Hippocampal formation (tissue), 2 donors: ENCODE measurements around the gene NDST1.

ENCODE experiments used
- DNase-seq, 2 donors: peaks; one replicate each; lab custom pipeline; 2025; lab: John Stamatoyannopoulos, UW

Gene NDST1

DNA sequence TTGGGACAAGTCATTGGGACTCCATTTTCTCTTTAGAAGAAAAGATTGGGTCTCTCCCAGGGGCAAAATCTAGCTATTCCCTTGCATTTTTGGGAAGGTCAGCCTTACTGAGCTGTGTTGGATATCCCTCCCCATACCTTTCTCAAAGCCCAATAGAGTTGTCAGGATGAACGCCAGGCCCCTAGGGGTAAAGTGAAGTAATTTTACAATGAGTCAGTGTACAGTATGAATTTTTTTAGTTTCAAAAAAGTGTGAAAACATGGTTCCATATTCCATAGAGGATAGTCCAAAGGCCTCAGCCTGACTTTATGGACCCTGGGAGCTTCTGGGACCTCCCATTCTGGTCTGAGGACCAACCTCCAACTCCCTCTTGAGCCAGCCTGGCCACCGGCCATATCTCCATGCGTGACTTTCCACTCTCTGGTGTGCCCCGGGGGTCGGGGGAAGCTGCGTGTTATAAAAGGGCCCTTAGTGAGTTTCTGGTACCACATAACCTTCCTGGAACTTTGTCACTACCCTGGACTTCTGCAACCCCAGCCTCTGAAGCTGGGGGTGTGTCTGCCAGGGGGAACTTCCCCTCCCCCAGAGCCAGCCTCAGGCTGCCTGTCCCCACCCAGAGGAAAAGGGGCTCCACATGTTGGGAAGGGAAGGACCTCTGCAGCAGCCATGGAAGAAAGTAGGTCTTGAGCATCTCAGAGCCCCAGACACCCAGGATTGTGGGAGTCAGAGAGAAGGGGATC lies 80.1 kb downstream of the NDST1 start:
- no peak for DNase-seq

DNA sequence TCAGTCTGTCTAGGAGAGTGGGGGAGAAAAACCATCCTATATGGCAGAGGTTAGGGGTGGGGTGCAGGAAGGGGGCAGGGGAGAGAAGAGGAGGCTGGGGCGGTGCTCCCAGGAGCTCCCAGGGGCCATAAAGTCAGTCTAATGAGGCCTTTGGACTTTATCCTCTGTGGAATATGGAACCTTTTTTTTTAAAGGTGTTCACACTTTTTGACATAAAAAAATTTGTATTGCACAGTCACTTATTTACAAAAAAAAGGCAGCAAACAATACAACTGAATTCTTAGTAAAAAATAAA lies 80.6 kb downstream of the NDST1 start:
- no peak for DNase-seq

DNA sequence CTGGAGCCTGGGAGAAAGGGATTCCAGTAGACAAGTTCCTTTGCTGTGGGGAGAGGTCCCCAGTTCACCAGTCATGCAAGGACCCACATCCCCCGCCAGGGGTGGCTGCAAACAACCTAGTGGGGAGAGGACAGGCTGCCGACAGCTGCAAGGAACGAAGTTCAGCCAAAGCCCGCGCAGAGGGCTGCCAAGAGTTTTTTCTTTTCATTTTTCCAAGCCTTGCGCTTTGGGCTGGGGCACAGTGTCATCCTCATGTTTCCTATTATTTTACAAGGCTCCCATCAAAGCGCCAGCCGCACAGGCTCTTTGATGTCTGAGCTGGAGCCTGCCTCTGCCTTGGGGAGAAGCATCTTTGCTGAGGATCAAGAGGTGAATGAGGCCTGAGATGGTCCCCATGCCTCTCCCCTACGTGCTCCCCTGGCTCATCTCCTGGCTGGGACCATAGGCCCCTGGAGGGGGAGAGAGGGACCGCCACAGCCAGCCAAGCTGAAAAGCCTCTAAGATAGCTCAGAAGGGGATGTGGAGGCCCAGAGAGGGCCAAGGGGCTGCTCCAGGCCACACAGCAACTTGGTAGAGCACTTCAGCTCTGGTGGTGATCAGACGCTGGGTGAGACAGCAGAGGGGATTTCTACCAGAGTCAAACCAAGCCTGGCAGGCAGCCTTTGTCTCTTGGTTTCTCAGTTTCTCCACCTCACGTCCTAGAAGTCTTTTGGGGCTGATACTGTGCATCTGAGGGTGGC lies 82.1 kb downstream of the NDST1 start:
- DNase-seq, result no peak

DNA sequence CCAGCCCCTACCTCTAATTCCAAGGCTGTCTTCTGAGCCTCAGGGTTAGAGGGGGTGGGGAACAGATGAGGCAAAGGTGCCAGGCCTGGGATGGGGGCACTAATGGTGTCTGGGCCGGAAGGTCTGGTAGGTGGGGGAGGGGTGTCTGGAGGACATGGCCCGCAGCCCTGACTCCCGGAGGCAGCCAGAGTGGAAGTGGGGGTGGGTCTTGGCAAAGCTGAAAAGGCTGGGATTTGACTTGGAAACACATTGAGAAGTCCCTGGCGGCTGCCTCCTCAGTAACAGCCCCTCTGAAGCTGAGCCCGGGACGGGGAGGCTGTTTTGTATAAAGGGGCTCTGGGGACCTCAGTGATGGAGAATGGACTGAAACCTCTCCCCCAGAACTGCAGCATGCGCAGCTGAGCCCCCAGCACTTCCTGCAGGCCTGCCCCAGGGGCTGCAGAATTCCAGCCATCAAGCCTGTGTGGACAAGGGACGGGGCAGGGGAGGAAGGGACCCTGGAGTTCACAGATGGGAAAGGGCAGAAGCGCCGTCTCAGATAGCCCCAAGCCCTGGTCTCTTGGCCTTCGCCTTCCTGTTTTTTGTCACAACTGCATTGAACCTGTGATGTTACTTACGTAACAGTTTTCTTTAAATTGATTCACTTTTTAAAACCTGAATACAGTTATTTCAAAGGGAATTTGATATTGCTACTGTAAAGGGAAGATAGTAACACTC lies 83.2 kb downstream of the NDST1 start:
- DNase-seq, result no peak

DNA sequence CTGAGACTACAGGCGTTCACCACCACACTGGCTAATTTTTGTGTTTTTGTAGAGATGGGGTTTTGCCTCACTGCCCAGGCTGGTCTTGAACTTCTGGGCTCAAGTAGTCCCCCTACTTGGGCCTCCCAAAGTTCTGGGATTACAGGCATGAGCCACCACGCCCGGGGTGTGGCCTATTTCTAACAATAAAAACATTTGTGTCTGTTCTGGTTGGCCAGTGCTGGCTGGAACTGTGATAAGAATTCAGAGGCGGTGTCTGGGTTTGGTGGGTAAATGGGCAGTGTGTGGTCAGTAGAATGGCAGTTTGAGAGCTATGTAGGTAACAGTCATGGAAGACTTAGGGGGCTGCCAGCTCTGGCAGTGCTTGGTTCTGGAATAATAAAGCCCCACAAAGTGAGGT lies 85.7 kb downstream of the NDST1 start:
- DNase-seq, result no peak

DNA sequence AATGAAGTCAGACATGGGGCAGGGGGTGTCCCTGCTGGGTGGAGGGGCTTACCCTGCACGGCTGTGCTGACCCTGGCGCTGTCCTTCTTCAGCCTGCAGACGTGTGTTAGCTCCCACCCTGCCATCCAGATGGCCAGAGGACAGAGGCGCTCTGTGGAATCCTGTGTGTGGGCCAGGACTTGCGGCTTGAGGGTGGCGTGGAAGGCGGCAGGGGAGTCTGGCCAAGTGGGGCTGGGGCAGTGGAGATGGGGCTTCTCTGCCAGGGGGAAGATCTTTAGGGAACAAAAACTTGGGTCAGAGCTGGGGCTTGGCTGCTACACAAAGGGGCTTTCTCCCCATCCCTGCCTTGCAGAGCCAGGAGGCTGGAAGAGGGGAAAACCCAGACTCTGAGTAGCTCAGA lies 86.1 kb downstream of the NDST1 start:
- DNase-seq, result no peak

DNA sequence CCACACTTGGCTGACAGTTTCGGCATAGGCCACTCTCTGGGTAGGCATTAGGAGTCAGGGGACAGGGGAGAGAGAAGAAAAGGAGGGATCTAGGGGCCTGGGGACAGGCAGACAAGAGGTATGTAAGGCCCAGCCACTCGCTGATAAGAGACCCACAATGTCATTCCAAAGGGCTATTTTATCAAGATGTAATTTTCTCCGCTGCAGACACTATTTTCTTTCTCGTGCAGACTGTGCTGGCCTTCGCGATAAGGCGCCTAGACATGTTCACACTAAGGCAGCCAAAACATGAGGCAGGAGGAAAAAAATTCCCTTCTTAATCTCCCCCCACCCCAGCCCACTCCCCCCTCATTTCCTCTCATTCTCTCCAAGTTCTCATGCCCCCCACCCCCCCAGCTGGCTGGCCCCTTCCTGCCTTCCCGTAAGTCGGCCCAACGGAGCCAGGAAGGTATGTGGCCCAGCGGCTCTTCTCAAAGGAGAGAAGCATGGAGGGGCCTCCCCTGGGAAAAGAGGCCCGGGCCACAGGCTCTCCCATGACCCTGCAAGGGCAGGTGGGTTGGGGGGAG lies 87.6 kb downstream of the NDST1 start:
- DNase-seq, result no peak

DNA sequence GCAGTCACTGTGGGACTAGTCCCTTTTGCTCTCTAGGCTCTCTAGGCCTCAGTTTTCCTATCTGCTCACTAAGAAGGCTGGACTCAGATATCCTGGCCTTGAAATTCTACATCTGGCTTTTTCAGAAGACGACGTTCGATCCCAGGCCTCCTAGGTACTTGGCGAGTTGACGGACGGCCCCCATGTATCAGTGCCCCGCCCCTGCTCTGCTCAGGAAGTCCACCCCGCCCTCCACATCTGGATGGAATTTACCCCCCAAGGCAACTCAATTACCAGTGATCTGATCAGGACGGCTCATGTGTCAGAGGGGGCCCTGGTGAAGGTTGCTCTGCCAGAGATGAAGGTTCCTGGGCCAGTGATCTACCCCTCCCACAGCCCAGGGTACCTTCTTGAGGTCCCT lies 88.4 kb downstream of the NDST1 start:
- DNase-seq, result no peak

DNA sequence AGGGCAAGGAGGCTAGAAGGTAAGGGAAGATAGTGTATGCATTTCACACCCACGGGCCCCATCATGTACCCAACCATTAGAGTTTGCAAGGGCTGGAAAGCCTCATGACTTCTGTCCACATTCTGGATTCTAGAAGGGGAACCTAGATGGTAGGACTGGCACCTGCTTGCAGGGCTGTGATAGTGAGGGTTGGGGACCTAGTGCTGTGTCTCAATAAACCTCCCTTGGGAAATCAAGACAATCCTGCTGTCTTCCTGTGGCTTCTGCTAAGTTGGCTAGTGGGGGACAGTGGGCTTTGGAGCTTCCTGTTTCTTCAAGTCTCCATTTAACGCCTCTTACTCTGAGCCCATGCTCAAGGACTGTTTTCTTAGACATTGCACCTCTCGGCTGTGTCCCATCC lies 88.9 kb downstream of the NDST1 start:
- DNase-seq, result no peak

DNA sequence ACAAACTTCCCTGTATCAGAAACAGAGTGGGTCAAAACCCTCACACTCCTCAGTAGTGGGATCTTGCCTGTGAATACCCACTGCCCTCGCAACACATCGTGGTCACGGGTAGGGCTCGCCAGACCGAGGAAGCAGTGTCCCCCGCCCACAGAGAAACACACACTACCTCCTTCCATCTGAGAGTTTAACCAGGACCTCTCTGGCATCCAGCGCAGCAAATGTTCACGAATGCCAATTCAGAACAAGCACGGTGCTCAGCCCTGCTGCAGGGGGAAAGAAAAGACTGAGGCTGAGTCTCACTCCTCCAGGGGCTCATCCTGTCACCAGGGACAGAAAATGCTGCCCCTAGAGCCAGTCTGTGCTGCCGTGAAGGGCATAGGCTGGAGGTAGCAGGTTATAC lies 90.1 kb downstream of the NDST1 start:
- no peak for DNase-seq

DNA sequence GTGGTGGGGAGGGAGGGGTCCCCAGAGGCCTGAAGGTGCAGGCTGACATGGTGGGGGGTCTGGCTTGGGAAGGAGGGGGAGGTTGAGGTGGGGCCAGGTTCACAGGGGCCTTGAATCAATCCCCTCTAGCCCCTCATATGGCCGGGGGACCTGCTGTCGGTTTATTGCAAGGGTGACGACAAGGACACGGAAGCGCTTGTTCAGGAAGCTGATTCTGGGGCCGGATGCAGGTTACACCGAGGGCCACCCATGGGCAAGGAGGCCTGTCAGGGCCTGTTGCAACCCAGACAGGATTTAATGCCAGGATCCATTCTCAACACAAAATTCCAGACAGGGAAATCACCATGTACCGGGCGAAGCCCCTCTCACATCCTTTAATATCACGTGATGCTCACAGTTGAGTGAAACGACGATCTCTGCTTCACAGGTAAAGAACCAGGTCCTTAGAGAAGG lies 90.9 kb downstream of the NDST1 start:
- no peak for DNase-seq

DNA sequence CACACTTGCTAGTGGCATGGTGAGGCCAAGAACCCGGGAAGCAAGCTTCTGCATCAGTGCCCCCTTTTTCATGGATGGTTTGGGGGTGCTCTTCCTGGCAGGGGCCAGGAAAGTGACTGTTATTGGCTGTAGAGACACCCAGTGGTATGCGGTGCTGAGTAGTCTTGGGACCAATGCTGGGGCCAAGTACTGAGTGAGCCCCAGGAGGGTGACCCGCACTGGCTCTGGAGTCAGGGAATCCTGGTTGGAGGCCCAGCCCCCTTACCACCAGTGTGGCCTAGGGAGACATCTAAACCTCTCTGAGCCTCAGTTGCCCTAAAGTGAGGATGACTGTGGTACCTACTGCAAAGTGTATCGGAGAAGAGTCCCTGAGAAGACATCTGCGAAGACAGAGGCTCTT lies 91.3 kb downstream of the NDST1 start:
- DNase-seq, result no peak

DNA sequence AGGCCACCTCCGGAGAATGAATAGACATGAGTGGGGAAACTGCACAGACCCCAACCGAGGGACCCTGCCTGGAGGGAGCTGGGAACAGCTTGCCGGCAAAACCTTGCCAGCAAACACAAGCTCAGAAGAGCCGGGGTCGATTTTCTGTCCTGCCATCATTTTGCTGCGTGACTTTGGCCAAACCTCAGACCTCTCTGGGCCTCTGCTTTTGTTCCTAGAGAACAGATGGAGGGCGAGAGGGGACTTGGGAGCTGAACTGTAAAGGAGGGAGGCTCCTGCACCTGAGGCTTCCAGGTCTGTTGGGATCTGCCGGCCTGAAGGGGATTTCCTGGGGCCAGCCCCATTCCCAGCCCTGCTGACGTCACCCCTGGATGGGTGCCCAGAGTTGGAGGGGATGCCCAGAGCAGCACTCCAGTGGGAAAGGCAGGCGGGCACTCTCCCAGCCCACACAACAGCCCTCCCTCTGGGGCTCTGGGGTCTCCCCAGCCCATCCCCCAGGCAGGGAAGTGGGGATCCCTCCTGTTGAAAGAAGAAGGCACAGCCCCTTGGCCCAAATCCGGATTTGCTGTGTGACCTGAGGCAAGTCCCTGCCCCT lies 92.1 kb downstream of the NDST1 start:
- DNase-seq, result no peak

DNA sequence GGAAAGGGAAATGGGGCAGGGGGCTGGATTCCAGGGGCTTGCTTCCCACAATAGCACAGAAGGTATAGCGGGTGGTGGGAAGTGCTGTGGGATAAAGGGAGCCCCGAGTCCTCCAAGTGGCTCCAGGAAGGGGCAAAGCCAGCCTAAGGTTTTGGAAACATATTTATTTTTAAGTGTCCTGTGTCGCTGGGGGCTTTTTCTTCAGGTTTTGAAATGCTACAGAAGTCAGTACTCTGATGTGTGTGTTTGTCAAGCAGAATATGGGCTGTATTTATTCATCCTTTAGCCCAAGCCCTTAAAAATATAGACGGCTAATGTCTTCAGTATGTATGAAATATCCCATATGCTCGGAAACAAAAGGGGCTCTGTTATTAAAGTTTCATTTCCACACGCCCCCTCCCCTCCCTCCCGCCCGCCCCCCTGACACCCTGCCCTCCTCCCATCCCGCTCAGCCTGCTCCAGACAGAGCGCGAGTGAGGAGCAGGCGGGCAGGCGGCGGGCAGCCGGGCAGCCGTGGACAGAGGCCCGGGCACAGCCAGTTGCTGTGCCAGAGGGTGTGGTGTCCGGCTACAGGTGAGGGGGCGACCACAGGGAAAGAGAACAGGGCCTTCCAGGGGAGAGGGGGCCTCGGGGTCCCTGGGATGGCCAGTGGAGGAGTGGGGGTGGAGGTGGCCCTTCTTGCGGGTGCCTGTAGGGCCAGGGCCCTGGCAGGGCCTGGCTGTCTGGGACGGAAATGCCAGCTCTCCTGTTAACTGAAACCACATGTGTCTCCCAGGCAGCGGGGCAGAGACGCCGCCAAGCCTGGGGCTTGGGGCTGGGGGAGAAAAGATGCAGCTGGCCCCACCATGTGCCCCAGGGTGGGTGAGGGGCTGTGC lies 92.9 kb downstream of the NDST1 start:
- DNase-seq, result no peak

DNA sequence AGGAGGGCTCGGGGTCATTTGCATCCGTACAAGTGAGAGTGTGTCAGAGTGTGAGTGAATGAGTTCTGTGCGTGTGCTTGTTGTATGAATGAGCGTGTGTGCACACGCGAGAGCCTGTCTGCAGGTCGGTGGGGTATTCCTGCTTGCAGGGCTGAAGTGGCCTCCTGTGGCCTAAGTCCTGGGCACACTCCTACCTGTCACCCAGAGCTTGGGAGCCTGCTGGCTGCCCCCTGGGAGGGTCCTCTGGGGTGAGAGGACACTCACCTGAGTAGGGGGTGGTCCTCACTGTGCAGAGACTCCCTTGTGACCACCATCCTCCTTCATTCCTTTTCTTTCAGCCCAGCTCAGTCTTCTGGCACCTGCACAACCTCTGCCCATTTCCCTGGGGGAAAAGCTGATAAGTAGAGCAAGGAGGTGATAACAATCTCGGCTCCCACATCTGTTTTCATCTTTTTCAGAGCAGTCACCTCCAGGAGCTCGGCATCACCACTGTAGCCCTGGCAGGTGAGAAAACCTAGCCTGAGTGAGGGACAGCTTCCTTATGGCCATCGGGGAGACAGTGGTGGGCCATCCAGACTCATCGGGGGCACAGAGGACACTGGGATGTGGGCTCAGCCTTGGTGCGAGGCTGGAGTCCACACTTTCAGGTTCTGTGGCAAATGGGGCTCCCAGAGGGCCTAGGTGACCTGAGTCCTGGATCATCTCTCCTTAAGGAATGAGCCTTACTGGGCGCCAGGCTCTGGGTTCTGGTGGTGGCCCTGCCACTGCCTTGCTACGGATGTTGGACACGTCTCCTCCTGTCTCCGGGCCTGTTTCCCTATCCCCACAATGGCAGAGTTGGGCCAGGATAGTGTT lies 93.8 kb downstream of the NDST1 start:
- DNase-seq, result no peak

DNA sequence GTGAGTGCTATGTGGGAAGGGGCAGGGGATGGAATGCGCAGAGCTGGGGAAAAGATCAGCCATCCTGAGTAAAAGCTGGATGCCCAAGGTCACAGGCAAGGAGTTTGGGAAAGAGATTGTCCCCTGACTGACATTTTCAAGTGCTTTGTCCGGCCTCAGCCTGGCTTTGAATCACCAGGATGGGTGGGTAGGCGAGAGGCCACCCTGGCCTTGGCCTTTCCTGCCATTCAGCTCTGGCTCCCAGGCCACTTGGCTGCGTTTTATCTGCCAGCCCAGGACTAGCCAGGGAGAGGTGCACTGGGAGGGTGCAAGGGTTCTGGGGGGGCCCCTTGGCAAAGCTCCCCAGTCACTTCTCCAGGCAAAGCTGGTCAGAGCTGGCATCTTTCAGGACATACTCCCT lies 95.1 kb downstream of the NDST1 start:
- no peak for DNase-seq

DNA sequence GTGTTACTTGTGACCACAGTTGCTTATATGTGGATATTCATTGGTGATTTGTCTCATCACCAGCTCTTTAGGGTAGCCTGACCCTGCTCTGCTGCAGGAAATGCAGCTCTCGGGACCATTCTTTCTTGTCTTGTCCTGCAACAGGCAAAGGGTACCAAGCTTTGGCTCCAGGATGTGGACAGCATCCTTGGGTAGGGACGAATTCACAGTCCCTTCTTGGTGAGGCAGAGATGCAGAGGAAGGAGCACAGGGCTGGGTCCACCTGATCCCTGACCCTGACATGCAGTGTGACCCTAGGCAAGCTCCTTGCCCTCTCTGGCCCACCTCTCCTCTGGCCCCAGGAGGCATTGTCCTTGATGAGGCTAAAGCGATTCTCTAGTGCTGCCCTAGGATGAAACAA lies 95.6 kb downstream of the NDST1 start:
- DNase-seq, result no peak

DNA sequence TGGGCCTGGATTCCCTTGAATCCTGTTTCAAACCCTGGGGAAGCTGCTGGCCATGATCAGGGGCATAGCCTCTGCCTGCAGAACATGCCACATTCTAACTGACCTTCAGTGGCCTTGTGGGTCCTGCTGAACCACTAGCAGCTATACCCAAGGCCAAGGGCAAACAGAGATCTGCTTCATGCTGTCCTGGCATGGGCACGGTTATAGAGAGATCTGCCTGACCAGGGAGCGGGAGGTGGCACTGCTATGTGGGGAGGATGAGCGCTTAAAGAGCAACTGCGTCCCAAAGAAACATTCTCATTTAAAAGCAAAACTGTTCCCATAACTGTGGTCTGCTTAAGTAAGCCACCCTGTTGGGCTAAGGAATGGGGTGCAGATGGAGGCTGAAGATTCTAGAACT lies 96.1 kb downstream of the NDST1 start:
- no peak for DNase-seq

DNA sequence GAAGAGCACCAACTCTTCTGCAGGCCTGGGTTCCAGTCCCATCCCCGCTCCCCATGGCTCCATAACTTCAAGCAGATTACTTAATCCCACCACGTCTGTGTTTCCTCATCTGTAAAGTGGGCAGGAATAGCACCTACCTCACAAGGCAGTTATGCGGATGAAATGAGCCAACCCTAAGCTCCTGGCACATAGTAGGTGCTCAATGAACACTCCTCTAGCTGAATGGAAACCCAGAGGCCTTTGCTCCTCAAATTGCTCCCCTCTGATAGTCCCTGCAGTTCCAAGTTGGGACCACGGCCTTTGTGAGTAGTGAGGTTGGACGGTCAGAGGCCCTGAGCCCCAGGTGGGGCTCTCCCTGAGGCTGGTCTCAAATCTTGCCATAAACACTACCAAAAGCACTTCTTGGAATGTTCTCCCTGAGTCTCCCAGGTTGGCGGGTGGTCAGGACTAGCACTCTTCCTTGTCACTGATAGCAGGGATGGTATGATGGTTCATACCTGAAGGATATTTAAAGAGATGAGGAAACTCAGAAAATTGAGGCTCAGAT lies 97.0 kb downstream of the NDST1 start:
- no peak for DNase-seq

DNA sequence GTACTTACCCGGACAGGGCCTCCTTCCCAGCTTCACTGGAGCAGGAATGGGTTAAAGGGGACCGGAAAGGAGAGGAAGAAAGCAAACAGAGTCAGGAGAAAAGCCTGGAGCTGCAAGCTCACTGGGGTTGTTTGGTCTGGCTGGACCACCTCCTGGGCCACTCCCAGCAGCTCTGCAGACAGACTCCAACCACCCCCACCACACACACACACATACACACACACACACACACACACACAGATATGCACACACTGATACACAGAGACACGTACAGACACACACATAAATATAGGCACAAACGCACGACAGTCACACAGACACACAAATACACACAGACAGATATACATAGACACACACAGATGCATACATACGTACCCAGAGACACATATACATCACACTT lies 97.6 kb downstream of the NDST1 start:
- DNase-seq, result no peak
